Peyer's patch (tissue), 4 donors: Measurements from ENCODE around the gene TCF12.

ENCODE experiments used
- CTCF ChIP-seq, 6 experiments: fragments of 450-650 bp in 4 of 6; fragments of 200-600 bp in 2 of 6; sonication (generic) in 1 of 6; IDR thresholded peaks; one replicate each; pipeline ENCODE4 v1.5.1; 2017 to 2019; ENCODE audit warnings: antibody characterized with exemption in 6 of 6, mild to moderate bottlenecking in 3 of 6, moderate library complexity in 1 of 6
- POLR2A ChIP-seq, 2 donors: fragments of 450-650 bp; IDR thresholded peaks; one replicate each; pipeline ENCODE4 v1.5.1; 2017; ENCODE audit warnings: antibody characterized with exemption in 2 of 2, mild to moderate bottlenecking in 2 of 2, moderate library complexity in 2 of 2

- no peak for TF ChIP-seq POLR2A (IDR thresholded peaks at IDR 0.05)
- TF ChIP-seq CTCF (IDR thresholded peaks at IDR 0.05), result no peak
Measured at GRCh38 chr15:57198131-57198530, 279.7 kb downstream of the TCF12 start.
